Spleen (tissue), 11 donors: ENCODE results near the gene XPO4. TPM values are rescaled to one million over a fixed set of nuclear protein-coding genes. Genes with fewer than 3 reads are reported as not detected.

Experiments
- DNase-seq: peaks from one replicate; pipeline ENCODE4 v3.0.0-alpha.2; 2020
- H3K27ac ChIP-seq, 8 donors: fragments of 200-600 bp; sonication (generic) in 7 of 8; 1 replicate in 4 of 8; 2 replicates in 4 of 8; pipeline versions ENCODE4 v1.5.0 to v1.8.0; 2016 to 2021; ENCODE audit warnings: inconsistent platforms in 4 of 8, mild to moderate bottlenecking in 4 of 8, moderate library complexity in 1 of 8
- H3K27me3 ChIP-seq, 7 donors: fragments of 200-600 bp; sonication (generic) in 6 of 7; replicated peaks in 1 of 7; 1 replicate in 4 of 7; 2 replicates in 3 of 7; pipeline versions ENCODE4 v1.5.0 to v1.8.0; 2016 to 2021; ENCODE audit warnings: inconsistent platforms in 3 of 7, mild to moderate bottlenecking in 1 of 7
- H3K36me3 ChIP-seq, 6 donors: fragments of 200-600 bp; sonication (generic) in 5 of 6; 1 replicate in 4 of 6; 2 replicates in 2 of 6; pipeline versions ENCODE4 v1.5.0 to v1.8.0; 2016 to 2021; ENCODE audit warnings: inconsistent platforms in 2 of 6
- H3K4me1 ChIP-seq, 6 donors: fragments of 200-600 bp; sonication (generic) in 5 of 6; 1 replicate in 3 of 6; 2 replicates in 3 of 6; pipeline versions ENCODE4 v1.5.0 to v1.8.0; 2016 to 2021; ENCODE audit warnings: inconsistent platforms in 3 of 6
- H3K4me3 ChIP-seq, 8 donors: fragments of 200-600 bp; sonication (generic) in 7 of 8; 1 replicate in 4 of 8; 2 replicates in 4 of 8; pipeline versions ENCODE4 v1.5.0 to v1.8.0; 2016 to 2021; ENCODE audit warnings: inconsistent platforms in 4 of 8, mild to moderate bottlenecking in 4 of 8, moderate library complexity in 2 of 8
- H3K9me3 ChIP-seq, 8 donors: fragments of 200-600 bp; sonication (generic) in 7 of 8; 1 replicate in 4 of 8; 2 replicates in 4 of 8; pipeline versions ENCODE4 v1.5.0 to v1.8.0; 2016 to 2021; ENCODE audit warnings: inconsistent platforms in 4 of 8
- POLR2A ChIP-seq, 3 donors: fragments of 450-650 bp; IDR thresholded peaks; one replicate each; pipeline ENCODE4 v1.5.1; 2017; ENCODE audit warnings: antibody characterized with exemption in 3 of 3, mild to moderate bottlenecking in 1 of 3
- POLR2AphosphoS5 ChIP-seq, 3 donors: sonication (generic); formaldehyde crosslinking; IDR thresholded peaks; one replicate each; pipeline ENCODE4 v1.5.1; 2017; ENCODE audit warnings: antibody characterized with exemption in 3 of 3
- WGBS, 5 donors: extraction: QIAGEN DNeasy Blood & Tissue Kit in 3 of 5; methylation state at CpG; one replicate each; pipeline versions ENCODE4 v1.1.5 to v1.1.7; 2013 to 2018; 5-methylcytosine and 5-hydroxymethylcytosine counted together
- intact Hi-C: fragments of 100-400 bp; cut with DNase I; formaldehyde crosslinking; loops from one replicate; pipeline ENCODE4 v1.15.0; 2023; ENCODE audit warnings: low total_unique reads
- polyA plus RNA-seq, 3 donors: library from polyadenylated mRNA; stranded (reverse); fragments of 200-250 nt; gene quantifications; one replicate each; pipeline ENCODE4 v1.2.1, GENCODE V29; 2013
- total RNA-seq, 7 donors: library from RNA; depleted of rRNA in 3 of 7; stranded (reverse); fragments of >200 nt in 3 of 7; fragmentation: NEBNext Ultra II Directional in 4 of 7; extraction: Animal tissue kit (Norgen Biotek cat#: 25700) in 4 of 7; gene quantifications; one replicate each; pipeline versions ENCODE4 v1.1.0 to v1.2.1, GENCODE V29; 2016 to 2021
- TF ChIP-seq, protein P1 (sequence below), 11 experiments: fragments of 200-600 bp in 7 of 11; fragments of 450-650 bp in 4 of 11; sonication (generic) in 4 of 11; IDR thresholded peaks in 8 of 11; conservative IDR thresholded peaks in 3 of 11; 1 replicate in 7 of 11; 2 replicates in 4 of 11; pipeline versions ENCODE4 v1.4.0 to v1.8.0; 2016 to 2021; ENCODE audit warnings: antibody characterized with exemption in 11 of 11, inconsistent platforms in 4 of 11, mild to moderate bottlenecking in 1 of 11
- donor health status: healthy with polysubstance abuse.
- donor health status: DM: no; HTN: no; CAD: no; lungs with moderate emphysema.
- donor health status: DM: no; HTN: no; CAD: no.
- donor health status: Bipolar disorder and iron deficiency.
- donor health status: healthy.
- donor health status: DM: no; HTN: no; CAD: no.
- donor health status: DM: yes; HTN: yes; CAD: no.

The XPO4 gene
- total and polyA plus RNA-seq, 10 donors = 3.1 to 23.1 (median 17.5) TPM

- TF ChIP-seq, protein P1, sequence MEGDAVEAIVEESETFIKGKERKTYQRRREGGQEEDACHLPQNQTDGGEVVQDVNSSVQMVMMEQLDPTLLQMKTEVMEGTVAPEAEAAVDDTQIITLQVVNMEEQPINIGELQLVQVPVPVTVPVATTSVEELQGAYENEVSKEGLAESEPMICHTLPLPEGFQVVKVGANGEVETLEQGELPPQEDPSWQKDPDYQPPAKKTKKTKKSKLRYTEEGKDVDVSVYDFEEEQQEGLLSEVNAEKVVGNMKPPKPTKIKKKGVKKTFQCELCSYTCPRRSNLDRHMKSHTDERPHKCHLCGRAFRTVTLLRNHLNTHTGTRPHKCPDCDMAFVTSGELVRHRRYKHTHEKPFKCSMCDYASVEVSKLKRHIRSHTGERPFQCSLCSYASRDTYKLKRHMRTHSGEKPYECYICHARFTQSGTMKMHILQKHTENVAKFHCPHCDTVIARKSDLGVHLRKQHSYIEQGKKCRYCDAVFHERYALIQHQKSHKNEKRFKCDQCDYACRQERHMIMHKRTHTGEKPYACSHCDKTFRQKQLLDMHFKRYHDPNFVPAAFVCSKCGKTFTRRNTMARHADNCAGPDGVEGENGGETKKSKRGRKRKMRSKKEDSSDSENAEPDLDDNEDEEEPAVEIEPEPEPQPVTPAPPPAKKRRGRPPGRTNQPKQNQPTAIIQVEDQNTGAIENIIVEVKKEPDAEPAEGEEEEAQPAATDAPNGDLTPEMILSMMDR (IDR thresholded peaks at IDR 0.05 in 8 of 11, conservative IDR thresholded peaks at IDR 0.05 in 3 of 11) = no peak
- TF ChIP-seq POLR2A (IDR thresholded peaks at IDR 0.05) = no peak
- no peak overlapping the region for H3K27ac ChIP-seq
- H3K9me3 ChIP-seq = no peaks in the 10 kb centered on the region
- H3K27me3 ChIP-seq = no peaks in the 10 kb centered on the region
- no peak for DNase-seq
- 77 to 88% (median 82%) methylated on average over 3 of the region's 3 CpGs for WGBS, 5 donors
- no peak overlapping the region for H3K4me3 ChIP-seq
- peaks cover 0 to 10% (median 0%) of the 10 kb centered on the region in 6 donors for H3K36me3 ChIP-seq
- intact Hi-C loops = loop anchor here (5.0 kb wide), 3 partner anchors 115 to 630 kb away; no protein-coding TSS in a partner anchor
- H3K4me1 ChIP-seq = peaks cover 0 to 24% (median 10%) of the 10 kb centered on the region in 6 donors
Measured at GRCh38 chr13:20826843-20827560, 75.5 kb downstream of the XPO4 start.

GRCh38 chr13:20826301-20826700 lies 76.2 kb downstream of the XPO4 start:
- H3K27me3 ChIP-seq = no peaks in the 10 kb centered on the region
- H3K9me3 ChIP-seq = no peaks in the 10 kb centered on the region
- TF ChIP-seq, protein P1 (IDR thresholded peaks at IDR 0.05 in 8 of 11, conservative IDR thresholded peaks at IDR 0.05 in 3 of 11) = no peak
- no peak for TF ChIP-seq POLR2A (IDR thresholded peaks at IDR 0.05)
- no peak for TF ChIP-seq POLR2AphosphoS5 (IDR thresholded peaks at IDR 0.05)
- H3K36me3 ChIP-seq = peaks cover 0 to 17% (median 2%) of the 10 kb centered on the region in 6 donors
- H3K4me1 ChIP-seq = peaks cover 0 to 24% (median 10%) of the 10 kb centered on the region in 6 donors
- intact Hi-C loops = loop anchor here (5.0 kb wide), 3 partner anchors 114 to 629 kb away; no protein-coding TSS in a partner anchor
- no peak overlapping the region for H3K27ac ChIP-seq
- no peak for DNase-seq
- H3K4me3 ChIP-seq = no peak overlapping the region
- 89 to 95% (median 92%) methylated on average over 5 of the region's 5 CpGs for WGBS, 5 donors

DNA sequence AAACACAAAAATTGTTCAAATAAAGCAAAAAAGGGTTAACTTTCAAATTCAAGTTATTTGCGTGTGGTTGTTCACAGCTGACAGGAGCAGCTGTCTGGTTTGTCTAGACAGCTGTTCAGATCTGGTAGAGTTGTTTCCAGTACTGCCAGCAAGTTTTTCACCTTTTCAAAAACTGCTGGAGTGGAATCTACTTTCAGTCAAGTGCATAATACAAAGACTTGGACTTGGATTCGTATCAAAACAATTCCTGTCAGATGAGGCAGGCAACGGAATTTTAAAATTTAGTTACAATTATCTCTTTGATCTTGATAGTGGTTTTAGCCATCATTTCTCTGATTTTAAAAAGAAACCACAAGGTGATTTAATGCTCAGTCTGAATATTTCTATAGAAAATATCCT lies 77.1 kb downstream of the XPO4 start:
- intact Hi-C loops = loop anchor here (5.0 kb wide), 3 partner anchors 113 to 628 kb away; no protein-coding TSS in a partner anchor
- no peaks in the 10 kb centered on the region for H3K9me3 ChIP-seq
- no peak overlapping the region for H3K27ac ChIP-seq
- no peaks in the 10 kb centered on the region for H3K27me3 ChIP-seq
- no peak for DNase-seq
- TF ChIP-seq, protein P1 (IDR thresholded peaks at IDR 0.05 in 8 of 11, conservative IDR thresholded peaks at IDR 0.05 in 3 of 11) = no peak
- TF ChIP-seq POLR2A (IDR thresholded peaks at IDR 0.05) (no peak), POLR2AphosphoS5 (IDR thresholded peaks at IDR 0.05) (no peak)
- H3K4me3 ChIP-seq = no peak overlapping the region
- 66 to 73% (median 72%) methylated on average over 3 of the region's 3 CpGs for WGBS, 5 donors
- H3K36me3 ChIP-seq = peaks cover 0 to 26% (median 4%) of the 10 kb centered on the region in 6 donors
- peaks cover 0 to 24% (median 10%) of the 10 kb centered on the region in 6 donors for H3K4me1 ChIP-seq

- Histone ChIP-seq H3K4me3 (no peak overlapping the region), H3K27ac (no peak overlapping the region), H3K4me1 (peaks cover 0 to 24% (median 10%) of the 10 kb centered on the region in 6 donors), H3K36me3 (peaks cover 0 to 31% (median 6%) of the 10 kb centered on the region in 6 donors), H3K27me3 (no peaks in the 10 kb centered on the region), H3K9me3 (no peaks in the 10 kb centered on the region)
- intact Hi-C loops = loop anchor here (5.0 kb wide), 3 partner anchors 113 to 628 kb away; no protein-coding TSS in a partner anchor
- TF ChIP-seq POLR2A (IDR thresholded peaks at IDR 0.05) = no peak
- TF ChIP-seq, protein P1 (IDR thresholded peaks at IDR 0.05 in 8 of 11, conservative IDR thresholded peaks at IDR 0.05 in 3 of 11) = no peak
- 74 to 96% (median 94%) methylated on average over 5 of the region's 5 CpGs for WGBS, 5 donors
- no peak for DNase-seq
Measured at GRCh38 chr13:20824762-20825476, 77.6 kb downstream of the XPO4 start.
